ENCODE measurements around the gene RNF225.
"Not testable (repeated sequence)": the region's sequence is repeated elsewhere in the genome, so short reads cannot be mapped to it uniquely, and the experiment has no call there.

DNA sequence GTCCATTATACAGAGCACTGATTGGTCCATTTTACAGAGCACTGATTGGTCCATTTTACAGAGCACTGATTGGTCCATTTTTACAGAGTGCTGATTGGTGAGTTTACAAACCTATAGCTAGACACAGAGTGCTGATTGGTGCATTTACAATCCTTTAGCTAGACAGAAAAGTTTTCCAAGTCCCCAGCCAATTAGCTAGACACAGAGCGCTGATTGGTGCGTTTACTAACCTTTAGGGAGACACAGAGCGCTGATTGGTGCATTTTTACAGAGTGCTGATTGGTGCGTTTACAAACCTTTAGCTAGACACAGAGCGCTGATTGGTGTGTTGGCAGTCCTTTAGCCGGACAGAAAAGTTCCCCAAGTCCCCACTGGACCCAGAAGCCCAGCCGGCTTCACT, 47.5 kb downstream of the RNF225 start:
- TF ChIP-seq, protein P1, sequence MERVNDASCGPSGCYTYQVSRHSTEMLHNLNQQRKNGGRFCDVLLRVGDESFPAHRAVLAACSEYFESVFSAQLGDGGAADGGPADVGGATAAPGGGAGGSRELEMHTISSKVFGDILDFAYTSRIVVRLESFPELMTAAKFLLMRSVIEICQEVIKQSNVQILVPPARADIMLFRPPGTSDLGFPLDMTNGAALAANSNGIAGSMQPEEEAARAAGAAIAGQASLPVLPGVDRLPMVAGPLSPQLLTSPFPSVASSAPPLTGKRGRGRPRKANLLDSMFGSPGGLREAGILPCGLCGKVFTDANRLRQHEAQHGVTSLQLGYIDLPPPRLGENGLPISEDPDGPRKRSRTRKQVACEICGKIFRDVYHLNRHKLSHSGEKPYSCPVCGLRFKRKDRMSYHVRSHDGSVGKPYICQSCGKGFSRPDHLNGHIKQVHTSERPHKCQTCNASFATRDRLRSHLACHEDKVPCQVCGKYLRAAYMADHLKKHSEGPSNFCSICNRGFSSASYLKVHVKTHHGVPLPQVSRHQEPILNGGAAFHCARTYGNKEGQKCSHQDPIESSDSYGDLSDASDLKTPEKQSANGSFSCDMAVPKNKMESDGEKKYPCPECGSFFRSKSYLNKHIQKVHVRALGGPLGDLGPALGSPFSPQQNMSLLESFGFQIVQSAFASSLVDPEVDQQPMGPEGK (CRISPR knock-in tag; IDR thresholded peaks at IDR 0.05; ENCODE audit: borderline replicate concordance) = not testable (repeated sequence)
- not testable (repeated sequence) for TF ChIP-seq ARNTL (CRISPR knock-in tag; IDR thresholded peaks at IDR 0.05; ENCODE audit: borderline replicate concordance, low read depth); CREB5 (CRISPR knock-in tag; IDR thresholded peaks at IDR 0.05; ENCODE audit: low read depth); ZFP3 (CRISPR knock-in tag; IDR thresholded peaks at IDR 0.05); OSR1 (CRISPR knock-in tag; IDR thresholded peaks at IDR 0.05); POU6F1 (CRISPR knock-in tag; IDR thresholded peaks at IDR 0.05; ENCODE audit: borderline replicate concordance, low read depth); ZNF8 (CRISPR knock-in tag; IDR thresholded peaks at IDR 0.05); ESRRG (CRISPR knock-in tag; IDR thresholded peaks at IDR 0.05); ZFP30 (CRISPR knock-in tag; IDR thresholded peaks at IDR 0.05); BACH2 (CRISPR knock-in tag; IDR thresholded peaks at IDR 0.05; ENCODE audit: borderline replicate concordance); ISL1 (CRISPR knock-in tag; IDR thresholded peaks at IDR 0.05); SNAI2 (CRISPR knock-in tag; IDR thresholded peaks at IDR 0.05)
